Neural progenitor cell (in vitro differentiated cells): ENCODE results near the gene TRAIP. TPM values are rescaled to one million over a fixed set of nuclear protein-coding genes. Genes with fewer than 3 reads are reported as not detected.
A peak's percentile ranks its signal among the peaks of the same experiment; 100 is the strongest.
"Not testable (repeated sequence)": the region's sequence is repeated elsewhere in the genome, so short reads cannot be mapped to it uniquely, and the experiment has no call there.

ENCODE experiments used
- DNase-seq: peaks from one replicate; pipeline ENCODE4 v3.0.0-alpha.2; 2016; ENCODE audit warnings: low spot score
- H2AFZ ChIP-seq: fragments of 200-600 bp; sonication (generic); replicated peaks from 2 replicates; pipeline ENCODE4 v1.6.1; 2016; ENCODE audit warnings: antibody characterized with exemption
- H3F3A ChIP-seq: fragments of 200-600 bp; sonication (generic); 2 replicates; pipeline ENCODE4 v1.6.1; 2016; ENCODE audit warnings: antibody characterized with exemption, low read depth
- H3K27ac ChIP-seq: fragments of 200-600 bp; sonication (generic); 2 replicates; pipeline ENCODE4 v1.5.1; 2016; ENCODE audit warnings: mild to moderate bottlenecking
- H3K27me3 ChIP-seq: fragments of 200-600 bp; sonication (generic); 2 replicates; pipeline ENCODE4 v1.6.1; 2016; ENCODE audit warnings: mild to moderate bottlenecking, moderate library complexity
- H3K36me3 ChIP-seq: fragments of 200-600 bp; sonication (generic); 2 replicates; pipeline ENCODE4 v1.5.1; 2016
- H3K4me1 ChIP-seq: fragments of 200-600 bp; sonication (generic); 2 replicates; pipeline ENCODE4 v1.6.1; 2016; ENCODE audit warnings: mixed run types
- H3K4me2 ChIP-seq: fragments of 200-600 bp; sonication (generic); 2 replicates; pipeline ENCODE4 v1.6.1; 2016
- H3K4me3 ChIP-seq: fragments of 200-600 bp; sonication (generic); 2 replicates; pipeline ENCODE4 v1.5.1; 2016
- H3K79me2 ChIP-seq: fragments of 200-600 bp; sonication (generic); 2 replicates; pipeline ENCODE4 v1.6.1; 2016; ENCODE audit warnings: low read depth
- H3K9ac ChIP-seq: fragments of 200-600 bp; sonication (generic); 2 replicates; pipeline ENCODE4 v1.6.1; 2016
- H3K9me3 ChIP-seq: fragments of 200-600 bp; sonication (generic); 2 replicates; pipeline ENCODE4 v1.5.1; 2016; ENCODE audit warnings: low read depth
- H4K20me1 ChIP-seq: fragments of 200-600 bp; sonication (generic); 2 replicates; pipeline ENCODE4 v1.6.1; 2016; ENCODE audit warnings: low read depth
- H3K27ac Mint-ChIP-seq: 3 replicates; pipeline ENCODE4 v1.8.0; 2021; ENCODE audit warnings: mixed read lengths
- H3K27me3 Mint-ChIP-seq: 2 replicates; pipeline ENCODE4 v1.8.0; 2022; ENCODE audit warnings: low read depth, mild to moderate bottlenecking, inconsistent platforms, moderate library complexity, mixed read lengths; ENCODE audit not compliant: insufficient read depth
- H3K36me3 Mint-ChIP-seq: 3 replicates; pipeline ENCODE4 v1.8.0; 2021; ENCODE audit warnings: mixed read lengths
- H3K4me1 Mint-ChIP-seq: 3 replicates; pipeline ENCODE4 v1.8.0; 2021; ENCODE audit warnings: mixed read lengths
- H3K4me3 Mint-ChIP-seq: 3 replicates; pipeline ENCODE4 v1.8.0; 2021; ENCODE audit warnings: mild to moderate bottlenecking, moderate library complexity, mixed read lengths
- H3K9me3 Mint-ChIP-seq: 3 replicates; pipeline ENCODE4 v1.8.0; 2020; ENCODE audit warnings: mixed read lengths
- EZH2 ChIP-seq: fragments of 200-600 bp; sonication (generic); IDR thresholded peaks from 2 replicates; pipeline ENCODE4 v1.6.1; 2017; ENCODE audit warnings: antibody characterized with exemption, mild to moderate bottlenecking, moderate library complexity
- EZH2phosphoT487 ChIP-seq: fragments of 200-600 bp; sonication (generic); IDR thresholded peaks from 2 replicates; pipeline ENCODE4 v1.6.1; 2017; ENCODE audit warnings: antibody characterized with exemption
- total RNA-seq: library from RNA; depleted of rRNA; stranded (reverse); fragments of >200 nt; gene quantifications from 2 replicates; pipeline ENCODE4 v1.2.3, GENCODE V29; 2015; ENCODE audit warnings: low replicate concordance
- TF ChIP-seq, protein P1 (sequence below): fragments of 200-600 bp; sonication (generic); IDR thresholded peaks from 2 replicates; pipeline ENCODE4 v1.5.1; 2017; ENCODE audit warnings: antibody characterized with exemption, mild to moderate bottlenecking

TRAIP gene
- total RNA-seq, 1 donor from 2014 or later = 24.4 TPM

DNA sequence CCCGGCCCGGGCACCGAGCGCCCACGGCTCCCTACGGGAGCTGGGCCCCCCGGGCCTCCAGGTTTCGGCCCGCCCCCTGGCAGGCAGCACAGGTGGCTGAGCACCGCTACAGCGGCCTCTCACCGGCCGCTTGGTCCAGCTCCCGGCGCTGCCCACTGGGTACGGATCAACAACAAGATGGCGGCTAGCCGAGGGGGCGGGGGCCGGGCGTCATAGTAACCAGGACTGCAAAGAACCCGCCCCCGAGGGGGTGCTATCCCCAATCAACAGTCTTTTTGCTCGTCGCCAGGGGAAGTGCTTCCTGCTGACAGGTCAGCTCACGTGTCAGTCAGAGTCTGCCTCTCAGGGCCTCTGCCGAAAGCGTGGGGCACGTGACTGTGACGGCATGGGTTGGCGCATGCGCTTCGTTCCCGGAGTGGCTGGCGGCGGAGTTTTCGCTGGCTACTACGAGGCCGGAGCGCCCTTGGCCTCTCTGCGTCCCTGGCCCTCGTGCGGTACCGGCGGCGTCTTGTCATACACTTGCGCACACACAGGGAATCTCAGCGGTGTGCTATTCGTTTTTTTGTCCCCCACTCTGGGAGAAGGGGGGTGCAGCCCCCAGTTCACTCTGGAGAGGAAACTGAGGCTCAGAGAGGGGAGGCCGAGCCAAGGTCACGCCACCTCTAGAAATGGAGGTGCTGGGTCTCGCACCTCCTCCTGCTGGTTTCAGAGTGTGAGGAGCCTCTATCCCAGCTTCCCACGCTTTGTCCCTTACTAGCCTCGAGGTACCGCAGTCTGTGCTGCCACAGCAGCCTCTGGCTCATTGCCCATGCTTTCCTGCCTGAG, 69.8 kb downstream of the TRAIP start, which contains the start of gene IP6K1:
Gene IP6K1 (minus strand): TSS at position 186 of the 825 bp plus-strand sequence. CDS start 38,502 bp downstream, outside the sequence.
- Histone ChIP-seq H3K27me3 (no peaks in the 10 kb centered on the region), H3F3A (peaks cover 8% of the 10 kb centered on the region), H3K4me3 (peak within 1 kb of the TSS; percentile 81), H2AFZ (peak within 1 kb of the TSS; percentile 40), H3K27ac (peak within 1 kb of the TSS; percentile 36), H3K4me1 (peaks cover 3% of the 10 kb centered on the region), H4K20me1 (peaks cover 15% of the 10 kb centered on the region), H3K4me2 (peak within 1 kb of the TSS; percentile 94), H3K79me2 (peaks cover 47% of the 10 kb centered on the region), H3K9me3 (no peaks in the 10 kb centered on the region), H3K36me3 (no peaks in the 10 kb centered on the region), H3K9ac (peak within 1 kb of the TSS; percentile 71)
- TF ChIP-seq, protein P1, sequence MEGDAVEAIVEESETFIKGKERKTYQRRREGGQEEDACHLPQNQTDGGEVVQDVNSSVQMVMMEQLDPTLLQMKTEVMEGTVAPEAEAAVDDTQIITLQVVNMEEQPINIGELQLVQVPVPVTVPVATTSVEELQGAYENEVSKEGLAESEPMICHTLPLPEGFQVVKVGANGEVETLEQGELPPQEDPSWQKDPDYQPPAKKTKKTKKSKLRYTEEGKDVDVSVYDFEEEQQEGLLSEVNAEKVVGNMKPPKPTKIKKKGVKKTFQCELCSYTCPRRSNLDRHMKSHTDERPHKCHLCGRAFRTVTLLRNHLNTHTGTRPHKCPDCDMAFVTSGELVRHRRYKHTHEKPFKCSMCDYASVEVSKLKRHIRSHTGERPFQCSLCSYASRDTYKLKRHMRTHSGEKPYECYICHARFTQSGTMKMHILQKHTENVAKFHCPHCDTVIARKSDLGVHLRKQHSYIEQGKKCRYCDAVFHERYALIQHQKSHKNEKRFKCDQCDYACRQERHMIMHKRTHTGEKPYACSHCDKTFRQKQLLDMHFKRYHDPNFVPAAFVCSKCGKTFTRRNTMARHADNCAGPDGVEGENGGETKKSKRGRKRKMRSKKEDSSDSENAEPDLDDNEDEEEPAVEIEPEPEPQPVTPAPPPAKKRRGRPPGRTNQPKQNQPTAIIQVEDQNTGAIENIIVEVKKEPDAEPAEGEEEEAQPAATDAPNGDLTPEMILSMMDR = no peak
- no peak for TF ChIP-seq EZH2
- TF ChIP-seq EZH2phosphoT487 = no peak
- DNase-seq = peak; percentile 100
- Mint-ChIP-seq H3K27ac (peak within 1 kb of the TSS; percentile 95), H3K4me1 (peaks cover 39% of the 10 kb centered on the region), H3K9me3 (no peaks in the 10 kb centered on the region), H3K27me3 (peaks cover 6% of the 10 kb centered on the region), H3K36me3 (peaks cover 10% of the 10 kb centered on the region), H3K4me3 (peak within 1 kb of the TSS; percentile 94)

DNA sequence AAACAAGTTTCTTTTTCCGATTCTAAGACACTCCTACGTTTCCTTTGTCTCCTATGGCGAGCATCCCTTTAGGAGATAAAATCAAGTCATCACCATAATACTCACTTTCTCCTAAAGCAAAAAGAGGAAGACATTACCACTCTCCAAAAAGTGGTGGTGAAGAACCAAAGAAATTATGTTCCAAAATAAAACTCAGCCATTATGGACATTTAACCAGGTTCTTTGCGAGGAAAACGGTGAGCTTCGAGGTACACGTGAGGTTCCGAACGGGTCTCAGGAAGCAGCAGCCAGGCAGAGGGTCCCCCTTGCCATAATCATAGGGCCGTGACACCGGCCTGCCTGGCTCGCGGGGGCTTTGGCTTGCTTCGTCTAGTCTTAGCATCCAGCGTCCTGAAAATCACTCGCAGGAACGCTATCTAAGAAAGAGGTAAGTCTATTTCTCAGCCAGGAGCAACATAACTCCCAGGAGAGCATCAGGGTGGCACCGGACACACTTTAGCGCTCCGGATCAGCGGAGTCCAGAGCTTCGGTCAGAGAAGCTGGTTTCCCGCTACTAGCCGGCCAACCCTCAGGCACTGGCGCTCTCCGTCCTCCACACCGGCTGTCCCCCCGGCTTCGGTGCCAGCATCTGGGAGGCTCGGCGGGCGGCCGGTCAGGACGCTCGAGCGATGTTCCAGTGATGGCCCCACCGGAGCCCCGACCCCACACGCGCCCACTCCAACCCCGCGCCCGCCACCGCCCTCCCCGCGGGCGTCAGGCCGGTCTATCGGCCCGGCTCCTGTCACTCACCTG, 70.6 kb downstream of the TRAIP start:
- no peak for DNase-seq
- Mint-ChIP-seq H3K36me3 (peaks cover 14% of the 10 kb centered on the region), H3K4me3 (peak overlapping the region; percentile 94), H3K4me1 (peaks cover 42% of the 10 kb centered on the region), H3K9me3 (no peaks in the 10 kb centered on the region), H3K27ac (peak overlapping the region; percentile 85), H3K27me3 (peaks cover 4% of the 10 kb centered on the region)
- Histone ChIP-seq H3K4me1 (peaks cover 4% of the 10 kb centered on the region), H3K27ac (peak overlapping the region; percentile 36), H3K4me2 (peak overlapping the region; percentile 94), H4K20me1 (peaks cover 22% of the 10 kb centered on the region), H3K27me3 (no peaks in the 10 kb centered on the region), H2AFZ (peak overlapping the region; percentile 40), H3K9ac (peak overlapping the region; percentile 71), H3F3A (peaks cover 13% of the 10 kb centered on the region), H3K9me3 (no peaks in the 10 kb centered on the region), H3K4me3 (peak overlapping the region; percentile 81), H3K36me3 (no peaks in the 10 kb centered on the region), H3K79me2 (peaks cover 55% of the 10 kb centered on the region)
- TF ChIP-seq, protein P1 = no peak
- TF ChIP-seq EZH2phosphoT487 (no peak), EZH2 (no peak)

DNA sequence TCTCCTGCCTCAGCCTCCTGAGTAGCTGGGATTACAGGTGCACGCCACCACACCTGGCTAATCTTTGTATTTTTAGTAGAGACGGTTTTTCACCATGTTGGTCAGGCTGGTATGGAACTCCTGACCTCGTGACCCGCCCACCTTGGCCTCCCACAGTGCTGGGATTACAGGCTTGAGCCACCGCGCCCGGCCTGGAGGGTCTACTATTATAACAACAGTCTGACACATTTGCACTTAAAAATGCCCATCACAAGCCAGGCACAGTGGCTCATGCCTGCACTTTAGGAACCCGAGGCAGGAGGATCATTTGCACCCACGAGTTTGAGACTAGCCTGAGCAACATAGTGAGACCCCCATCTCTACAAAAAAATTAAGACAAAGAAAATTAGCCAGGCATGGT, 74.1 kb downstream of the TRAIP start:
- H3K27ac ChIP-seq, H3K9me3 ChIP-seq, H3K27me3 Mint-ChIP-seq, H2AFZ ChIP-seq, H3K4me2 ChIP-seq, H3K9me3 Mint-ChIP-seq, H3K4me3 ChIP-seq, DNase-seq, H3K27me3 ChIP-seq, H3K4me1 ChIP-seq, H3K27ac Mint-ChIP-seq, H3K4me3 Mint-ChIP-seq, H3K9ac ChIP-seq, H3K36me3 ChIP-seq: not testable (repeated sequence)
- peaks cover 34% of the 10 kb centered on the region for H4K20me1 ChIP-seq
- peaks cover 39% of the 10 kb centered on the region for H3K4me1 Mint-ChIP-seq
- peaks cover 25% of the 10 kb centered on the region for H3K36me3 Mint-ChIP-seq
- H3K79me2 ChIP-seq = peaks cover 90% of the 10 kb centered on the region
- H3F3A ChIP-seq = peaks cover 11% of the 10 kb centered on the region
